ENCODE results near the gene TOPAZ1. TPM values are rescaled to one million over a fixed set of nuclear protein-coding genes. Genes with fewer than 3 reads are reported as not detected.

Gene TOPAZ1
- polyA plus RNA-seq, 1 donor from 2014 or later: not detected

- Histone ChIP-seq H3K4me3 (ENCODE audit: low read length) (no peak overlapping the region), H3K27me3 (ENCODE audit: insufficient read depth, low read depth, low read length) (no peaks in the 10 kb centered on the region), H3F3A (ENCODE audit: insufficient read depth, low read length, poor library complexity, severe bottlenecking) (no peaks in the 10 kb centered on the region), H3K9me3 (ENCODE audit: low read length) (no peaks in the 10 kb centered on the region), H3K36me3 (ENCODE audit: insufficient read depth, low read length) (no peaks in the 10 kb centered on the region), H4K20me1 (ENCODE audit: insufficient read depth) (no peaks in the 10 kb centered on the region), H3K79me2 (replicated peaks; ENCODE audit: insufficient read depth, low read length) (no peaks in the 10 kb centered on the region), H3K27ac (ENCODE audit: low read length) (no peak overlapping the region), H3K4me2 (ENCODE audit: low read length) (no peak overlapping the region), H2AFZ (ENCODE audit: low read depth, low read length) (no peak overlapping the region), H3K9ac (ENCODE audit: low read length) (no peak overlapping the region), H3K9me2 (ENCODE audit: insufficient read depth, low read length) (no peaks in the 10 kb centered on the region)
- TF ChIP-seq EZH2 (IDR thresholded peaks at IDR 0.05; ENCODE audit: borderline replicate concordance, insufficient read depth, low read length, poor library complexity, severe bottlenecking) (no peak), RAD21 (conservative IDR thresholded peaks at IDR 0.05) (no peak), TAF1 (IDR thresholded peaks at IDR 0.05; ENCODE audit: low read depth) (no peak), POLR2AphosphoS5 (IDR thresholded peaks at IDR 0.05) (no peak), CTCF (IDR thresholded peaks at IDR 0.05; ENCODE audit: poor library complexity, severe bottlenecking) (no peak), SMC3 (conservative IDR thresholded peaks at IDR 0.05; ENCODE audit: poor library complexity) (no peak), MXI1 (conservative IDR thresholded peaks at IDR 0.05; ENCODE audit: poor library complexity, severe bottlenecking) (no peak), EP300 (conservative IDR thresholded peaks at IDR 0.05; ENCODE audit: poor library complexity, severe bottlenecking) (no peak), REST (IDR thresholded peaks at IDR 0.05; ENCODE audit: borderline replicate concordance) (no peak)
These were observed 4.5 kb upstream of the TOPAZ1 start for GRCh38 chr3:44237161-44237560.

GRCh38 chr3:44237665-44238064 is 4.0 kb upstream of the TOPAZ1 start:
- TF ChIP-seq EP300 (conservative IDR thresholded peaks at IDR 0.05; ENCODE audit: poor library complexity, severe bottlenecking) (no peak), TAF1 (IDR thresholded peaks at IDR 0.05; ENCODE audit: low read depth) (no peak), SMC3 (conservative IDR thresholded peaks at IDR 0.05; ENCODE audit: poor library complexity) (no peak), MXI1 (conservative IDR thresholded peaks at IDR 0.05; ENCODE audit: poor library complexity, severe bottlenecking) (no peak), POLR2AphosphoS5 (IDR thresholded peaks at IDR 0.05) (no peak), RAD21 (conservative IDR thresholded peaks at IDR 0.05) (no peak)
- no peaks in the 10 kb centered on the region for H3K9me3 ChIP-seq (ENCODE audit: low read length)
- no peak overlapping the region for H3K4me3 ChIP-seq (ENCODE audit: low read length)
- no peaks in the 10 kb centered on the region for H4K20me1 ChIP-seq (ENCODE audit: insufficient read depth)
- no peak overlapping the region for H3K27ac ChIP-seq (ENCODE audit: low read length)
- H3K36me3 ChIP-seq (ENCODE audit: insufficient read depth, low read length): no peaks in the 10 kb centered on the region
- no peaks in the 10 kb centered on the region for H3K9me2 ChIP-seq (ENCODE audit: insufficient read depth, low read length)
- H2AFZ ChIP-seq (ENCODE audit: low read depth, low read length): no peak overlapping the region
- H3K27me3 ChIP-seq (ENCODE audit: insufficient read depth, low read depth, low read length): no peaks in the 10 kb centered on the region
- H3K4me2 ChIP-seq (ENCODE audit: low read length): no peak overlapping the region
- no peak overlapping the region for H3K9ac ChIP-seq (ENCODE audit: low read length)
- H3F3A ChIP-seq (ENCODE audit: insufficient read depth, low read length, poor library complexity, severe bottlenecking): no peaks in the 10 kb centered on the region
- no peaks in the 10 kb centered on the region for H3K79me2 ChIP-seq (replicated peaks; ENCODE audit: insufficient read depth, low read length)
